SK-N-SH (cell line): ENCODE data around the gene THSD7A. TPM values are rescaled to one million over a fixed set of nuclear protein-coding genes. Genes with fewer than 3 reads are reported as not detected.

Experiments
- CTCF ChIA-PET: fragments of 300-600, 350-600 bp; formaldehyde crosslinking; extraction: SDS; loops from one replicate; lab custom pipeline; 2021; lab: Yijun Ruan, JAX
- POLR2A ChIA-PET: fragments of 350-600 bp; sonication (Branson Sonifier 250); formaldehyde crosslinking; extraction: SDS; loops from one replicate; lab custom pipeline; 2020; ENCODE audit warnings: antibody characterized with exemption, inconsistent platforms; lab: Yijun Ruan, JAX
- DNase-seq: peaks from one replicate; pipeline ENCODE4 v3.0.0; 2012
- H2AFZ ChIP-seq: fragments of 200-600 bp; sonication (generic); 2 replicates; pipeline ENCODE4 v1.8.1; 2016; ENCODE audit warnings: antibody characterized with exemption, mild to moderate bottlenecking, low read depth
- H3F3A ChIP-seq: fragments of 200-600 bp; sonication (generic); replicated peaks from 2 replicates; pipeline ENCODE3; 2016; ENCODE audit warnings: antibody characterized with exemption, mild to moderate bottlenecking; ENCODE audit not compliant: insufficient read depth
- H3K27ac ChIP-seq, 2 experiments: fragments of 200-500 bp in 1 of 2; fragments of 200-600 bp in 1 of 2; sonication (Bioruptor generic) in 1 of 2; sonication (generic), shearing (Covaris generic) in 1 of 2; 2 replicates each; pipeline versions ENCODE4 v1.5.1 to v1.6.1; 2014 to 2016; ENCODE audit warnings: low read depth in 2 of 2, inconsistent platforms in 1 of 2, low read length in 1 of 2, mild to moderate bottlenecking in 1 of 2, mixed read lengths in 1 of 2
- H3K27me3 ChIP-seq: fragments of 200-600 bp; sonication (generic), shearing (Covaris generic); 2 replicates; pipeline ENCODE4 v1.6.1; 2016; ENCODE audit warnings: mixed run types; ENCODE audit not compliant: insufficient read depth
- H3K36me3 ChIP-seq, 2 experiments: fragments of 200-500 bp in 1 of 2; fragments of 200-600 bp in 1 of 2; sonication (Bioruptor generic) in 1 of 2; sonication (generic) in 1 of 2; replicated peaks in 1 of 2; 2 replicates each; pipeline versions ENCODE3 to v1.5.1; 2014 to 2016; ENCODE audit warnings: low read length in 1 of 2, mild to moderate bottlenecking in 1 of 2; ENCODE audit not compliant: insufficient read depth in 2 of 2, control insufficient read depth in 1 of 2
- H3K4me1 ChIP-seq, 2 experiments: fragments of 200-500 bp in 1 of 2; fragments of 200-600 bp in 1 of 2; sonication (Bioruptor generic) in 1 of 2; sonication (generic), shearing (Covaris generic) in 1 of 2; 2 replicates each; pipeline versions ENCODE4 v1.5.1 to v1.6.1; 2014 to 2016; ENCODE audit warnings: low read depth in 1 of 2, low read length in 1 of 2, mixed run types in 1 of 2; ENCODE audit not compliant: insufficient read depth in 2 of 2, control insufficient read depth in 1 of 2
- H3K4me2 ChIP-seq: fragments of 200-600 bp; sonication (generic), shearing (Covaris generic); 2 replicates; pipeline ENCODE4 v1.6.1; 2017; ENCODE audit warnings: mixed run types
- H3K4me3 ChIP-seq, 2 experiments: fragments of 200-500 bp in 1 of 2; fragments of 200-600 bp in 1 of 2; sonication (Bioruptor generic) in 1 of 2; sonication (generic), shearing (Covaris generic) in 1 of 2; 2 replicates each; pipeline versions ENCODE4 v1.5.1 to v1.8.1; 2014 to 2016; ENCODE audit warnings: low read depth in 2 of 2, inconsistent platforms in 1 of 2, low read length in 1 of 2, mild to moderate bottlenecking in 1 of 2, mixed read lengths in 1 of 2, moderate library complexity in 1 of 2
- H3K79me2 ChIP-seq: fragments of 200-600 bp; sonication (generic); 2 replicates; pipeline ENCODE4 v1.8.1; 2017; ENCODE audit warnings: mild to moderate bottlenecking; ENCODE audit not compliant: insufficient read depth
- H3K9ac ChIP-seq: fragments of 200-600 bp; sonication (generic); 2 replicates; pipeline ENCODE4 v1.6.1; 2017; ENCODE audit warnings: mixed run types
- H3K9me2 ChIP-seq: fragments of 200-600 bp; sonication (generic); 2 replicates; pipeline ENCODE4 v1.6.1; 2017; ENCODE audit warnings: mixed run types
- H3K9me3 ChIP-seq: fragments of 200-600 bp; sonication (generic); 2 replicates; pipeline ENCODE4 v1.6.1; 2017; ENCODE audit warnings: mixed run types, mild to moderate bottlenecking, moderate library complexity
- H4K20me1 ChIP-seq: fragments of 200-600 bp; sonication (generic); 2 replicates; pipeline ENCODE4 v1.6.1; 2017; ENCODE audit warnings: mild to moderate bottlenecking, mixed run types; ENCODE audit not compliant: insufficient read depth
- CHD2 ChIP-seq: fragments of 150-350 bp; IDR thresholded peaks from 2 replicates; pipeline ENCODE4 v1.6.1; 2018; ENCODE audit warnings: low read length; ENCODE audit not compliant: partially characterized antibody
- CTCF ChIP-seq: fragments of 200-600 bp; sonication (generic); IDR thresholded peaks from 2 replicates; pipeline ENCODE4 v1.6.1; 2017; ENCODE audit warnings: antibody characterized with exemption, mild to moderate bottlenecking, moderate library complexity
- EZH2phosphoT487 ChIP-seq: fragments of 200-600 bp; sonication (generic); IDR thresholded peaks from 2 replicates; pipeline ENCODE4 v1.6.1; 2017; ENCODE audit warnings: low read depth, mixed run types, mild to moderate bottlenecking, antibody characterized with exemption, moderate library complexity, borderline replicate concordance
- FOXJ3 ChIP-seq: sonication (generic); formaldehyde crosslinking; IDR thresholded peaks from 2 replicates; pipeline ENCODE4 v1.5.1; 2020; ENCODE audit warnings: mild to moderate bottlenecking, missing genetic modification reagents
- FOXM1 ChIP-seq: IDR thresholded peaks from 2 replicates; pipeline ENCODE4 v1.4.0; 2012; ENCODE audit warnings: low read depth, mild to moderate bottlenecking
- GATA2 ChIP-seq: sonication (generic); formaldehyde crosslinking; IDR thresholded peaks from 2 replicates; pipeline ENCODE4 v1.5.0; 2020; ENCODE audit warnings: mild to moderate bottlenecking, missing genetic modification reagents
- JUND ChIP-seq: IDR thresholded peaks from 2 replicates; pipeline ENCODE4 v1.4.0; 2012
- MXI1 ChIP-seq: IDR thresholded peaks from 2 replicates; pipeline ENCODE4 v1.6.1; 2012; ENCODE audit warnings: mild to moderate bottlenecking, low read depth, low read length, improper control_type of control experiment
- NFIC ChIP-seq: IDR thresholded peaks from 2 replicates; pipeline ENCODE4 v1.4.0; 2012; ENCODE audit warnings: borderline replicate concordance
- NRF1 ChIP-seq: IDR thresholded peaks from 2 replicates; pipeline ENCODE4 v1.6.1; 2012; ENCODE audit warnings: low read depth, mild to moderate bottlenecking, low read length
- PBX3 ChIP-seq: IDR thresholded peaks from 2 replicates; pipeline ENCODE4; 2012
- POLR2AphosphoS5 ChIP-seq: IDR thresholded peaks from 2 replicates; pipeline ENCODE4 v1.6.1; 2012; ENCODE audit warnings: low read depth, low read length
- RAD21 ChIP-seq: IDR thresholded peaks from 2 replicates; pipeline ENCODE4 v1.6.1; 2012; ENCODE audit warnings: mild to moderate bottlenecking, low read length
- RCOR1 ChIP-seq: fragments of 150-350 bp; IDR thresholded peaks from 2 replicates; pipeline ENCODE4 v1.6.1; 2017; ENCODE audit warnings: antibody characterized with exemption, low read length
- RFX5 ChIP-seq: IDR thresholded peaks from 2 replicates; pipeline ENCODE4 v1.6.1; 2012; ENCODE audit warnings: mild to moderate bottlenecking, improper control_type of control experiment, low read length
- TAF1 ChIP-seq: IDR thresholded peaks from 2 replicates; pipeline ENCODE4 v1.6.1; 2012; ENCODE audit warnings: low read depth, mild to moderate bottlenecking, low read length, moderate library complexity, borderline replicate concordance
- TCF12 ChIP-seq: IDR thresholded peaks from 2 replicates; pipeline ENCODE4 v1.4.0; 2012
- USF2 ChIP-seq: fragments of 150-350 bp; IDR thresholded peaks from 2 replicates; pipeline ENCODE4 v1.6.1; 2017; ENCODE audit warnings: antibody characterized with exemption, low read length, low read depth, borderline replicate concordance
- WGBS: methylation state at CpG from one replicate; pipeline ENCODE4 v1.1.6; 2017; ENCODE audit warnings: low lambda C conversion rate; 5-methylcytosine and 5-hydroxymethylcytosine counted together
- polyA plus RNA-seq, 3 experiments: library from polyadenylated mRNA; depleted of rRNA; stranded (reverse); fragments of >200 nt; gene quantifications; 2 replicates each; pipeline ENCODE4 v1.2.3, GENCODE V29; 2012
- TF ChIP-seq, protein P1 (sequence below): fragments of 150-350 bp; IDR thresholded peaks from 2 replicates; pipeline ENCODE4 v1.6.1; 2016; ENCODE audit warnings: mild to moderate bottlenecking, low read depth, low read length
- TF ChIP-seq, protein P2 (sequence below): IDR thresholded peaks from 2 replicates; pipeline ENCODE4 v1.4.0; 2012; ENCODE audit warnings: low read depth, borderline replicate concordance

THSD7A gene
- polyA plus RNA-seq, 1 of the 3 experiments (the other 2 are of a cell fraction): 0.16 TPM

DNA sequence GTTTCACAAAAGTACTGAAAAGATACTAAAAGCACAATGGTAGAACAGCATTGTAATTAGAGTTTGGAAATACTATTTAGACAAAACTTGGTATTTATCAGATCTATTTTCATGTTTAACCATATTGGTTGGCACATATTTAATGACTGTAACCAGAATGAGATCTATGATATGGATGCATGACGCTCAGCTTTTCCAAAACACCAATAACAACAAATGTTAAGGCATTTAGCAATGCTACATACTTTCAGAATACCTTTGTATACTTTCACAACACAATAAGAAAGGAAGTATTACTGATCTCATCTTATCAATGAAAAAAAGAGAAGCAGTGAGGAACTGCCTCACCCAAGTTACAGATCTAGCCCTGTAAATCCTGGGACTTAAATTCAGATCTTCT is 74.8 kb downstream of the THSD7A start:
- Histone ChIP-seq H3K9me3 (no peaks in the 10 kb centered on the region), H3K27me3 (no peaks in the 10 kb centered on the region), H3K4me2 (no peak overlapping the region), H3K4me1 (peaks cover 0 to 58% of the 10 kb centered on the region in 2 experiments; a peak in 2 of 4 replicates), H3K9ac (no peak overlapping the region), H4K20me1 (no peaks in the 10 kb centered on the region), H3K79me2 (no peaks in the 10 kb centered on the region), H3K9me2 (no peaks in the 10 kb centered on the region), H3K36me3 (no peaks in the 10 kb centered on the region), H2AFZ (no peak overlapping the region), H3K4me3 (no peak overlapping the region), H3K27ac (peak overlapping the region in 1 of 2 experiments; percentile 100; a peak in 2 of 4 replicates), H3F3A (no peaks in the 10 kb centered on the region)
- TF ChIP-seq USF2: no peak
- no peak for TF ChIP-seq NRF1
- TF ChIP-seq FOXM1: no peak
- TF ChIP-seq NFIC: no peak
- TF ChIP-seq JUND: no peak
- TF ChIP-seq TAF1: no peak
- TF ChIP-seq, protein P1, sequence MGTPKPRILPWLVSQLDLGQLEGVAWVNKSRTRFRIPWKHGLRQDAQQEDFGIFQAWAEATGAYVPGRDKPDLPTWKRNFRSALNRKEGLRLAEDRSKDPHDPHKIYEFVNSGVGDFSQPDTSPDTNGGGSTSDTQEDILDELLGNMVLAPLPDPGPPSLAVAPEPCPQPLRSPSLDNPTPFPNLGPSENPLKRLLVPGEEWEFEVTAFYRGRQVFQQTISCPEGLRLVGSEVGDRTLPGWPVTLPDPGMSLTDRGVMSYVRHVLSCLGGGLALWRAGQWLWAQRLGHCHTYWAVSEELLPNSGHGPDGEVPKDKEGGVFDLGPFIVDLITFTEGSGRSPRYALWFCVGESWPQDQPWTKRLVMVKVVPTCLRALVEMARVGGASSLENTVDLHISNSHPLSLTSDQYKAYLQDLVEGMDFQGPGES: no peak
- TF ChIP-seq, protein P2, sequence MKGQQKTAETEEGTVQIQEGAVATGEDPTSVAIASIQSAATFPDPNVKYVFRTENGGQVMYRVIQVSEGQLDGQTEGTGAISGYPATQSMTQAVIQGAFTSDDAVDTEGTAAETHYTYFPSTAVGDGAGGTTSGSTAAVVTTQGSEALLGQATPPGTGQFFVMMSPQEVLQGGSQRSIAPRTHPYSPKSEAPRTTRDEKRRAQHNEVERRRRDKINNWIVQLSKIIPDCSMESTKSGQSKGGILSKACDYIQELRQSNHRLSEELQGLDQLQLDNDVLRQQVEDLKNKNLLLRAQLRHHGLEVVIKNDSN: no peak
- TF ChIP-seq EZH2phosphoT487: no peak
- TF ChIP-seq POLR2AphosphoS5: no peak
- no peak for TF ChIP-seq TCF12
- TF ChIP-seq GATA2: no peak
- no peak for TF ChIP-seq RAD21
- TF ChIP-seq MXI1: no peak
- no peak for TF ChIP-seq RFX5
- no peak for TF ChIP-seq FOXJ3 (CRISPR knock-in tag)
- TF ChIP-seq RCOR1: no peak
- POLR2A ChIA-PET: no interaction called here
- 45% methylated on average over 1 of the region's 1 CpG for WGBS
- DNase-seq: no peak
- CTCF ChIA-PET: no interaction called here

DNA sequence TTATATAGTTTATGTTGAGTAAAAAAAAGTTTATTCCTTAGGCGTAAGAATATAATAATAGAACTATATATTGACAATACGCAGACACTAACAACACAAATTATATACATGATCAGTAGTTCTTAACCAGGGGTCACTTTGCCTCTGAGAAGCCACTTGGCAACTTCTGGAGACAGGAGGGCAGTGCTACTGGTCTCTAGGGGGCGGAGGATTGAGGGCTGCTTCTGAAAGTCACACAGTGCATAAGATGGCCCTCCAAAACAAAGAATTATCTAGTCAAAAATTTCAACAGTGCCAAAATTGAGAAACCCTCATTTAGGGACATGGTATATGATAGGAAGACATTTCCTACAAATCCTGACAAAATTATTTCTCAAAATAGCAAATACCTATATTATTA is 77.1 kb downstream of the THSD7A start:
- CTCF ChIA-PET: no interaction called here
- H3K4me2 ChIP-seq: no peak overlapping the region
- TF ChIP-seq PBX3 (no peak), FOXM1 (no peak), TAF1 (no peak), CTCF (no peak), RAD21 (no peak), CHD2 (no peak), EZH2phosphoT487 (no peak)
- TF ChIP-seq, protein P1: no peak

More for the DNA sequence above, 77.1 kb downstream of the THSD7A start:
- Histone ChIP-seq H3F3A (no peaks in the 10 kb centered on the region), H3K9me2 (no peaks in the 10 kb centered on the region), H2AFZ (no peak overlapping the region), H3K36me3 (no peaks in the 10 kb centered on the region), H3K27ac (peak overlapping the region in 1 of 2 experiments; percentile 76; a peak in 1 of 4 replicates), H3K4me3 (no peak overlapping the region), H3K4me1 (peaks cover 0 to 49% of the 10 kb centered on the region in 2 experiments; a peak in 2 of 4 replicates), H3K9ac (no peak overlapping the region), H3K79me2 (no peaks in the 10 kb centered on the region), H3K9me3 (no peaks in the 10 kb centered on the region), H3K27me3 (no peaks in the 10 kb centered on the region), H4K20me1 (no peaks in the 10 kb centered on the region)
- POLR2A ChIA-PET: no interaction called here
- WGBS: 66% methylated on average over 3 of the region's 3 CpGs
- no peak for DNase-seq
